ENCODE data around the gene OR2T12.
"Not testable (repeated sequence)": the region's sequence is repeated elsewhere in the genome, so short reads cannot be mapped to it uniquely, and the experiment has no call there.

OR2T12 gene

DNA sequence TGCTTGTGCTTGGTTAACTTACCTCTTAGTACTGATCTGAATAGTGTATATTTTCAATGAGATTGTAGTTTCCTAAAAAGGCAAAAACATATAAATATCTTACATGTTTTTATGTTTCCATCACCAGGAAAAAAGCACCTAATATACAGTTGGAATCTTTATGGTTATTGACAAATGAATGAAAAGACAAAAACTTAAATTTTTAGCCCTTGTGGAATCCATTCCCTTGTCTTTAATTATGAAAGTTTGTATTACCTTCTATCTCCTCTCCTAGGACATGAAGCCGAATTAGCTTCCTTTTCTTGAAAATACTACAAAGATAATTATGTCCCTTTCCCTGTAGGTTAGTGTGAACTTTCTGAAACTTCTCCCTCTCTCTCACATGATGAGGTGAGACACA is at the start of gene OR2T12:
Gene OR2T12, minus strand, starts transcription at position 101 of the 400 bp plus-strand sequence. CDS start 7,846 bp downstream, outside the sequence.
- DNase-seq = no peak

DNA sequence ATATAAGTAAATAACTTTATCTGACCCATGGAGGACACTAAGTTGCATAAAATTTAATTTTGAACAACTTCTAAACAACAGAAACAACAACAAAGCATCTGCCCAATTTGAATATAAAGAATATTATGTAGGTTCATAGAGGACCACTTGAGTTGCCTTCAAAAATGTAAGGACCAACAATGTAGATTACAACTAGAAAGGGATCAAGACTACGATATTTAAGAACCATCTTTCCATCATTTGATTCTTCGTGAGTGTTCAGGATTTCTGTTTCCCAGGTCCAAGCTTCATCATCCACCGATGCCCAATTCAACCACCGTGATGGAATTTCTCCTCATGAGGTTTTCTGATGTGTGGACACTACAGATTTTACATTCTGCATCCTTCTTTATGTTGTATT is 45.3 kb upstream of the OR2T12 start, which contains the start of gene OR14C36:
Gene OR14C36, plus strand, starts transcription at position 301 of the 400 bp plus-strand sequence. Its CDS starts 0 bp downstream, at position 301.
- no peak for DNase-seq

DNA sequence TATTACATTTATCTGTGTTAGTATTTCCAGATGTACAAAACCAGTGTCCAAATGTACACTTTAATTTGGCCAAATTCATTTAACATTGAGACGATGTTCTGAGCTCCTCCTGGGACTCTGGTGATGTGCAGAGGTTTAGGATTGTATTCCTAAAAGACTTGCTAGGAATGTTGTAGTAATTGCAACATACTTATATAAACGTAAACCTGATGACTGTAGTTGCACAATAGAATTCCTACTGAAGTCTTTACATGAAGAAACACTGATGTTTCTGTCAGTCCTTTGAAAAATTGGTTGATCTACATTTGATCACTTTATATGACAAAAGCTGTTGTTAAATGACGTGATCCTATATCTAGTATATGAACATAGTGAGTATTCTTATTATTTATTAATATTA is 40.2 kb upstream of the OR2T12 start:
- no peak for DNase-seq

GRCh38 chr1:248324468-248324867 is 21.2 kb upstream of the OR2T12 start, which contains the start of gene OR2M7:
Gene OR2M7, minus strand, starts transcription at chr1:248324568. Its CDS starts 0 bp downstream, at chr1:248324568.
- DNase-seq = no peak

DNA sequence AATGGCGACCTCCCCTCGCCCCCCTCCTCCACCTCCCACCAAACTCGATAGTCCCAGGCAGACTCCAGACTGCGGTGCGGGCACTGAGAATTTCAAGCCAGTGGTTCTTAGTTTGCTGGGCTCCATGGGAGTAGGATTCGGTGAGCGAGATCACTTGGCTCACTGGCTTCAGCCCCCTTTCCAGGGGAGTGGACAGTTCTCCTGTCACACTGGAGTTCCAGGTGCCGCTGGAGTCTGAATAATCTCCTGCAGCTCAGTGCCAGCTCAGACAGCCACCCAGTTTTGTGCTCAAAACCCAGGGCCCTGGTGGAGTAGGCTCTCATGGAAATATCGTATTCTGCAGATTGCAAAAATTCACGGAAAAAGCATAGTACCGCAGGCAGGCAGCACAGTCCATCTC is 13.6 kb upstream of the OR2T12 start:
- no peak for DNase-seq

DNA sequence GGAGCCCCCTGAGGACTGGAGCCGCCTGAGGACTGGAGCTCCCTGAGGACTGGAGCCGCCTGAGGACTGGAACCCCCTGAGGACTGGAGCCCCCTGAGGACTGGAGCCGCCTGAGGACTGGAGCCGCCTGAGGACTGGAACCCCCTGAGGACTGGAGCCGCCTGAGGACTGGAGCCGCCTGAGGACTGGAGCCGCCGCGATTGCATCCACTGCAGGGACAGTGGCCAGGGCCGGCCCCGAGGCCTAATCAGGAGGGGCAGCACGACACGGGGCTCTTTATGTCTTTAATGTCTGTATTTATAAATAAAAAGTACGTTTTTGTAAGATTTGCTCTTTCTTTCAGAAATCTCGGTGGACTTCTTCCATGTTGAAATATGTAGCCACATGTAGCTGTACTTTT is 3.5 kb upstream of the OR2T12 start:
- DNase-seq = not testable (repeated sequence)

DNA sequence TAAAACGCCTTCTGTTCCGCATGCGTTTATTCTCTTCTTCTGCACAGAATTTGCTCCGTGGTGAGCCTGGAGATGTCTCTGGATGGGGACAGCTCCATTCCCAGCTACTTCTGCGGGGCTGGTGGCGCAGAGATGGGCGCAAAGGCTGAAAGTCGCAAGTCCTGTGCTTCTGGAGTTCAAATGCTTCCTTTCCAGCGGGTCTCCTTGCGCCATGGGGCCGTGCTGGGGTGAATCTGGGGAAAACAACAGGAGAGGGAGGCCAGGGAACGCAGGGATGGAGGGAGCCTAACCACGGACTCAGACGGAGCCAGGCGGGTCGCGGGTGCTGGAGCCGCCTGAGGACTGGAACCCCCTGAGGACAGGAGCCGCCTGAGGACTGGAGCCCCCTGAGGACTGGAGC is 2.9 kb upstream of the OR2T12 start:
- no peak for DNase-seq

DNA sequence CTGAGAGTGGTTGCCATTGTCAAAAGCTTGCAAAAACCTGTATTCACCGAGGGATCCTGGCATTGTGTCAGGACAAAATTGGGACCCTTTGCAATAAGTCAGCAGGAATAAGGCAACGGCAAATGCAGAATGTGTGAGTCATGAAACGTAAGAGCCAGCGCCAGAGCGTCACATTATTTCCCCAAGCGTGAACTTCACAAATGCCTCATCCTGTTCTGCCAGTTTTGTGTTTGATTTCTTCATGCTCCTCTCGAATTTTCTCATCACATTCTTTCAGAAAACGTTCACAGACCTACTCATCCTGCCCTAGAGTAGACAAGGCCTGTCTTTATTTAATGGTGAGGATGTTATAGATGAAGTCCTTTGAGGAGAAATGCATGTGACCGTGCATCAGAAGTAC is 2.4 kb upstream of the OR2T12 start:
- DNase-seq = not testable (repeated sequence)

- no peak for DNase-seq
These were observed 14.8 kb downstream of the OR2T12 start for GRCh38 chr1:248288391-248288790.

DNA sequence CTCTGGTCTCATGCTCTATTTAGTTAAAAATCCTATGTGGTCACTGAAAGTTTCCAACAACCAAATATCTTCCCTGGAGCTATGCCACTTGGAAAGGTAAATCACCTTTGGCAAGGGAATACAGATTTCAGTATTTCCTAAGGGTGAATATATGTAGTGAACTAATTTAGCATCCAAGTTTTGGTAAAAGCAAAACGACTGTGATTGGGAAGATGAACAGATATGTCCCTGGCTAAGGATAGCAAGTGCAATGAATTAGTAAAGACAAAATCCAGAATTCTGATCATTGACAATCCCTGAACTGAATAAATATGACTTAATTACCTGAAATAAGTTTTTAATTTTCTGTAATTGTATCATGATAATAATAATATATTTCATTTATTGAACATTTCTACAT is 25.3 kb downstream of the OR2T12 start, which contains the start of gene OR2T33:
Gene OR2T33, minus strand, starts transcription at position 101 of the 400 bp plus-strand sequence. CDS start 4,162 bp downstream, outside the sequence.
- no peak for DNase-seq

DNA sequence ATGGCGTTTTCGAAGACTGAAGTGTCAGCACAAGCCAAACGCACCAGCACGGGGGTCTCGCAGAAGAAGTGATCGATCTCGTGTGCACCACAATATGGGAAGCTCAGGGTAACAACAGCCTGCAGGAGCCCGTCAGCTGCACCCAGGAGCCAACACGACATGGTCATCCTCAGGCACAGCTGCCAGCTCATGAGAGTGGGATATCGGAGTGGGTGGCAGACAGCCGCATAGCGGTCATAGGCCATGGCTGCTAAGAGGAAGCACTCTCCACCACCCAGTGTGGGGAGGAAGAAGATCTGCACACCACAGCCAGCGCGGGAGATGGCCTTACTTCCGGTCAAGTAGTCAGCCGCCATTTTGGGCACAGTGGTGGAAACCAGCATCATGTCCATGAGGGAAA is 30.0 kb downstream of the OR2T12 start:
- DNase-seq = not testable (repeated sequence)

- DNase-seq = no peak
These were observed 35.0 kb downstream of the OR2T12 start for GRCh38 chr1:248268178-248268577.

GRCh38 chr1:248259309-248259708 is 43.9 kb downstream of the OR2T12 start:
- not testable (repeated sequence) for DNase-seq

- no peak for DNase-seq
These were observed 60.0 kb downstream of the OR2T12 start for GRCh38 chr1:248243204-248243603.
